GM10266 (cell line): ENCODE measurements around the gene CHN1.
A peak's percentile ranks its signal among the peaks of the same experiment; 100 is the strongest.

Experiments used
- DNase-seq: peaks from one replicate; pipeline ENCODE4 v3.0.0; 2012; ENCODE audit errors: extremely low spot score
- CTCF ChIP-seq: IDR thresholded peaks from 2 replicates; pipeline ENCODE4 v1.5.1; 2012; ENCODE audit warnings: mild to moderate bottlenecking, low read depth; ENCODE audit not compliant: control insufficient read depth, insufficient read depth; ENCODE audit errors: missing control alignments

Gene CHN1

GRCh38 chr2:174836377-174836994 lies 168.7 kb downstream of the CHN1 start:
- no peak for DNase-seq

GRCh38 chr2:174835797-174836255 lies 169.4 kb downstream of the CHN1 start:
- no peak for TF ChIP-seq CTCF
- DNase-seq = peak; percentile 17

More at GRCh38 chr2:174836377-174836994, 168.7 kb downstream of the CHN1 start:
- TF ChIP-seq CTCF = no peak

GRCh38 chr2:174833737-174834136 lies 171.4 kb downstream of the CHN1 start:
- DNase-seq = no peak

GRCh38 chr2:174830561-174830960 lies 174.6 kb downstream of the CHN1 start:
- TF ChIP-seq CTCF = no peak
- no peak for DNase-seq

More at GRCh38 chr2:174833737-174834136, 171.4 kb downstream of the CHN1 start:
- TF ChIP-seq CTCF = no peak

- TF ChIP-seq CTCF = no peak
- DNase-seq = no peak
These were observed 175.6 kb downstream of the CHN1 start for GRCh38 chr2:174829550-174829949.

GRCh38 chr2:174827371-174828369 lies 177.5 kb downstream of the CHN1 start:
- TF ChIP-seq CTCF = no peak

GRCh38 chr2:174826051-174826450 lies 179.1 kb downstream of the CHN1 start:
- TF ChIP-seq CTCF = no peak
- DNase-seq = no peak

More at GRCh38 chr2:174827371-174828369, 177.5 kb downstream of the CHN1 start:
- DNase-seq = no peak
